Hypothalamus (tissue), 51 donors: Measurements from ENCODE around the gene OR2H1.

Source experiments
- DNase-seq, 51 donors: peaks; one replicate each; lab custom pipeline; 2025; lab: John Stamatoyannopoulos, UW

Gene OR2H1

GRCh38 chr6:29507319-29507718 is 50.4 kb downstream of the OR2H1 start:
- no peak for DNase-seq

GRCh38 chr6:29509239-29509638 is 52.3 kb downstream of the OR2H1 start:
- DNase-seq = no peak

- no peak for DNase-seq
These were observed 52.8 kb downstream of the OR2H1 start for GRCh38 chr6:29509711-29510110.

- DNase-seq = no peak
These were observed 53.2 kb downstream of the OR2H1 start for GRCh38 chr6:29510202-29510601.

- no peak for DNase-seq
These were observed 53.9 kb downstream of the OR2H1 start for GRCh38 chr6:29510746-29511300.
